CD4-positive, alpha-beta T cell treated with Interferon gamma for 1 hour (primary cell): ENCODE data around the gene RARRES2.

Experiments
- DNase-seq: peaks from one replicate; pipeline ENCODE4 v3.0.0-alpha.2; 2020

Gene RARRES2

GRCh38 chr7:150375662-150376521 is 34.5 kb upstream of the RARRES2 start:
- no peak for DNase-seq

GRCh38 chr7:150374472-150374871 is 33.0 kb upstream of the RARRES2 start:
- DNase-seq = no peak

GRCh38 chr7:150374026-150374425 is 32.6 kb upstream of the RARRES2 start:
- DNase-seq = no peak

GRCh38 chr7:150373049-150373801 is 31.8 kb upstream of the RARRES2 start:
- no peak for DNase-seq

GRCh38 chr7:150372271-150373048 is 31.0 kb upstream of the RARRES2 start:
- DNase-seq = no peak

GRCh38 chr7:150371996-150372270 is 30.5 kb upstream of the RARRES2 start:
- no peak for DNase-seq

- no peak for DNase-seq
These were observed 29.9 kb upstream of the RARRES2 start for GRCh38 chr7:150371131-150371995.

- no peak for DNase-seq
These were observed 29.2 kb upstream of the RARRES2 start for GRCh38 chr7:150370612-150371071.

- DNase-seq = no peak
These were observed 28.5 kb upstream of the RARRES2 start for GRCh38 chr7:150369748-150370501.

- peak; percentile 62 for DNase-seq
These were observed 27.7 kb upstream of the RARRES2 start for GRCh38 chr7:150368884-150369747.

GRCh38 chr7:150368096-150368883 is 26.9 kb upstream of the RARRES2 start, which contains the start of gene REPIN1:
REPIN1 (plus strand) TSS chr7:150368822; CDS start chr7:150369712, 890 bp downstream.
- peak; percentile 81 for DNase-seq

- DNase-seq = no peak
These were observed 26.3 kb upstream of the RARRES2 start for GRCh38 chr7:150367677-150368095.

GRCh38 chr7:150365673-150366398 is 24.4 kb upstream of the RARRES2 start:
- DNase-seq = peak; percentile 57

- DNase-seq = no peak
These were observed 23.8 kb upstream of the RARRES2 start for GRCh38 chr7:150365194-150365593.

- DNase-seq = no peak
These were observed 22.4 kb upstream of the RARRES2 start for GRCh38 chr7:150363872-150364271.

GRCh38 chr7:150363370-150363769 is 21.9 kb upstream of the RARRES2 start:
- no peak for DNase-seq

- no peak for DNase-seq
These were observed 20.6 kb upstream of the RARRES2 start for GRCh38 chr7:150361807-150362621.

- no peak for DNase-seq
These were observed 20.0 kb upstream of the RARRES2 start for GRCh38 chr7:150361402-150361801.
